HepG2 (cell line): ENCODE measurements around the gene UBE2D3. TPM values are rescaled to one million over a fixed set of nuclear protein-coding genes. Genes with fewer than 3 reads are reported as not detected.

Experiments
- ARID4A ChIP-seq: sonication (generic); formaldehyde crosslinking; IDR thresholded peaks from 2 replicates; pipeline ENCODE4 v1.5.0; 2020; ENCODE audit warnings: mild to moderate bottlenecking, missing genetic modification reagents, borderline replicate concordance
- CBX5 ChIP-seq: sonication (generic); formaldehyde crosslinking; IDR thresholded peaks from 2 replicates; pipeline ENCODE4 v1.4.0; 2020; ENCODE audit warnings: missing genetic modification reagents, borderline replicate concordance
- DBP ChIP-seq: sonication (generic); formaldehyde crosslinking; IDR thresholded peaks from 2 replicates; pipeline ENCODE4 v1.4.0; 2020; ENCODE audit warnings: missing genetic modification reagents; ENCODE audit errors: not compliant biosample characterization
- FOXO4 ChIP-seq: sonication (generic); formaldehyde crosslinking; conservative IDR thresholded peaks from 2 replicates; pipeline ENCODE4 v1.8.1; 2023; ENCODE audit warnings: missing genetic modification reagents
- HNRNPH1 ChIP-seq: fragments of 200-400 bp; formaldehyde crosslinking; optimal IDR thresholded peaks from 2 replicates; pipeline ENCODE3; 2017; ENCODE audit warnings: mild to moderate bottlenecking, low read depth, low read length
- HNRNPL ChIP-seq: fragments of 200-400 bp; formaldehyde crosslinking; IDR thresholded peaks from 2 replicates; pipeline ENCODE4 v1.6.1; 2017; ENCODE audit warnings: mild to moderate bottlenecking, low read depth, low read length
- MED8 ChIP-seq: sonication (generic); formaldehyde crosslinking; IDR thresholded peaks from 2 replicates; pipeline ENCODE4 v1.8.1; 2023; ENCODE audit warnings: mild to moderate bottlenecking, missing genetic modification reagents; ENCODE audit not compliant: insufficient replicate concordance
- NR2C2 ChIP-seq: sonication (generic); formaldehyde crosslinking; IDR thresholded peaks from 2 replicates; pipeline ENCODE4 v1.4.0; 2020; ENCODE audit warnings: missing genetic modification reagents, mild to moderate bottlenecking, moderate library complexity, borderline replicate concordance
- PHF21A ChIP-seq: sonication (generic); formaldehyde crosslinking; IDR thresholded peaks from 2 replicates; pipeline ENCODE4 v1.5.0; 2020; ENCODE audit warnings: mild to moderate bottlenecking, missing genetic modification reagents
- PLRG1 ChIP-seq: fragments of 450-650 bp; conservative IDR thresholded peaks from 2 replicates; pipeline ENCODE4 v1.6.1; 2016
- RFX5 ChIP-seq: IDR thresholded peaks from 2 replicates; pipeline ENCODE4 v1.6.1; 2011; ENCODE audit warnings: low read depth, low read length, improper control_type of control experiment
- SOX6 ChIP-seq, 2 experiments: fragments of 450-650 bp in 1 of 2; sonication (generic) in 1 of 2; formaldehyde crosslinking in 1 of 2; IDR thresholded peaks; 2 replicates each; pipeline versions ENCODE4 v1.4.0 to v1.6.1; 2017 to 2020; ENCODE audit warnings: antibody characterized with exemption in 1 of 2, mild to moderate bottlenecking in 1 of 2, missing genetic modification reagents in 1 of 2
- TBX2 ChIP-seq: sonication (generic); formaldehyde crosslinking; IDR thresholded peaks from 2 replicates; pipeline ENCODE4 v1.5.0; 2020; ENCODE audit warnings: missing genetic modification reagents, mild to moderate bottlenecking, borderline replicate concordance
- YEATS2 ChIP-seq: sonication (generic); formaldehyde crosslinking; IDR thresholded peaks from 2 replicates; pipeline ENCODE4 v1.4.0; 2020; ENCODE audit warnings: missing genetic modification reagents, borderline replicate concordance
- ZC3H4 ChIP-seq: sonication (generic); formaldehyde crosslinking; IDR thresholded peaks from 2 replicates; pipeline ENCODE4 v1.4.0; 2020; ENCODE audit warnings: missing genetic modification reagents, borderline replicate concordance
- ZFP36L2 ChIP-seq: sonication (generic); formaldehyde crosslinking; IDR thresholded peaks from 2 replicates; pipeline ENCODE4 v1.4.0; 2020; ENCODE audit warnings: missing genetic modification reagents
- ZFP82 ChIP-seq: sonication (generic); formaldehyde crosslinking; IDR thresholded peaks from 2 replicates; pipeline ENCODE4 v1.5.1; 2020; ENCODE audit warnings: mild to moderate bottlenecking, missing genetic modification reagents, borderline replicate concordance
- ZNF143 ChIP-seq: sonication (generic); formaldehyde crosslinking; IDR thresholded peaks from 2 replicates; pipeline ENCODE4 v1.4.0; 2020; ENCODE audit warnings: missing genetic modification reagents
- ZNF3 ChIP-seq: IDR thresholded peaks from 2 replicates; pipeline ENCODE4 v1.7.0; 2017; ENCODE audit warnings: inconsistent platforms
- ZNF383 ChIP-seq: sonication (generic); formaldehyde crosslinking; IDR thresholded peaks from 2 replicates; pipeline ENCODE4 v1.4.0; 2020; ENCODE audit warnings: missing genetic modification reagents, mild to moderate bottlenecking, borderline replicate concordance
- ZNF589 ChIP-seq: sonication (generic); formaldehyde crosslinking; conservative IDR thresholded peaks from 2 replicates; pipeline ENCODE4 v1.8.0; 2022; ENCODE audit warnings: mild to moderate bottlenecking, moderate library complexity, missing genetic modification reagents
- polyA plus RNA-seq, 8 experiments: library from polyadenylated mRNA; depleted of rRNA in 3 of 8; stranded (reverse) in 7 of 8; unstranded in 1 of 8; fragments of >200 nt; fragmentation: Illumina TruSeq in 4 of 8; extraction: Trizol in 4 of 8; gene quantifications; 2 replicates each; pipeline versions ENCODE4 v1.2.1 to v1.2.3, GENCODE V29; 2011 to 2016; ENCODE audit warnings: low read depth in 4 of 8, missing spikeins in 1 of 8, mixed read lengths in 1 of 8; ENCODE audit not compliant: insufficient read depth in 1 of 8
- total RNA-seq, 5 experiments: library from RNA; depleted of rRNA; stranded (reverse); fragments of >200 nt; fragmentation: Illumina TruSeq; extraction: Trizol; gene quantifications; 2 replicates each; pipeline ENCODE4 v1.2.3, GENCODE V29; 2016; ENCODE audit warnings: low read depth in 1 of 5
- TF ChIP-seq, protein P1 (sequence below): sonication (generic); formaldehyde crosslinking; IDR thresholded peaks from 2 replicates; pipeline ENCODE4 v1.4.0; 2020; ENCODE audit warnings: mild to moderate bottlenecking, missing genetic modification reagents

The UBE2D3 gene
- total and polyA plus RNA-seq, 2 of the 13 experiments (the other 11 are each of a cell fraction or from before 2014, with no cell fraction given): 224 to 293 TPM

- TF ChIP-seq ARID4A (CRISPR knock-in tag) (no peak), TBX2 (CRISPR knock-in tag) (no peak), ZC3H4 (CRISPR knock-in tag) (no peak), YEATS2 (CRISPR knock-in tag) (no peak), ZNF143 (no peak), MED8 (CRISPR knock-in tag) (no peak), ZFP36L2 (CRISPR knock-in tag) (no peak), HNRNPH1 (no peak), FOXO4 (CRISPR knock-in tag) (0 out of 2 replicates have a peak, but pooled peaks have one; percentile 84), ZFP82 (no peak), PHF21A (CRISPR knock-in tag) (peak; percentile 40; the same call in 1 of the 2 replicates), RFX5 (no peak), PLRG1 (no peak), CBX5 (CRISPR knock-in tag) (no peak), HNRNPL (no peak), ZNF589 (CRISPR knock-in tag) (no peak), SOX6 (IDR thresholded peaks at IDR 0.05) (no peak), SOX6 (CRISPR knock-in tag; IDR thresholded peaks at IDR 0.05) (no peak), NR2C2 (no peak), DBP (CRISPR knock-in tag) (no peak), ZNF383 (CRISPR knock-in tag) (no peak), ZNF3 (CRISPR knock-in tag) (peak; percentile 94)
- TF ChIP-seq, protein P1, sequence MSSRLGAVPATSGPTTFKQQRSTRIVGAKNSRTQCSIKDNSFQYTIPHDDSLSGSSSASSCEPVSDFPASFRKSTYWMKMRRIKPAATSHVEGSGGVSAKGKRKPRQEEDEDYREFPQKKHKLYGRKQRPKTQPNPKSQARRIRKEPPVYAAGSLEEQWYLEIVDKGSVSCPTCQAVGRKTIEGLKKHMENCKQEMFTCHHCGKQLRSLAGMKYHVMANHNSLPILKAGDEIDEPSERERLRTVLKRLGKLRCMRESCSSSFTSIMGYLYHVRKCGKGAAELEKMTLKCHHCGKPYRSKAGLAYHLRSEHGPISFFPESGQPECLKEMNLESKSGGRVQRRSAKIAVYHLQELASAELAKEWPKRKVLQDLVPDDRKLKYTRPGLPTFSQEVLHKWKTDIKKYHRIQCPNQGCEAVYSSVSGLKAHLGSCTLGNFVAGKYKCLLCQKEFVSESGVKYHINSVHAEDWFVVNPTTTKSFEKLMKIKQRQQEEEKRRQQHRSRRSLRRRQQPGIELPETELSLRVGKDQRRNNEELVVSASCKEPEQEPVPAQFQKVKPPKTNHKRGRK: no peak
These were observed 67.3 kb downstream of the UBE2D3 start (continued) for GRCh38 chr4:102759831-102760644.
